Suprapubic skin (tissue), 4 donors: ENCODE measurements around the gene MROH2A. TPM values are rescaled to one million over a fixed set of nuclear protein-coding genes. Genes with fewer than 3 reads are reported as not detected.

Experiments
- DNase-seq, 2 donors: peaks; one replicate each; pipeline ENCODE4 v3.0.0-alpha.2; 2019; ENCODE audit warnings: low spot score in 2 of 2
- H3K27ac ChIP-seq: fragments of 200-600 bp; sonication (generic); one replicate; pipeline ENCODE4 v1.5.1; 2019
- H3K27me3 ChIP-seq: fragments of 200-600 bp; sonication (generic); one replicate; pipeline ENCODE4 v1.5.1; 2019
- H3K36me3 ChIP-seq: fragments of 200-600 bp; sonication (generic); one replicate; pipeline ENCODE4 v1.5.1; 2019
- H3K4me1 ChIP-seq: fragments of 200-600 bp; sonication (generic); one replicate; pipeline ENCODE4 v1.5.1; 2019
- H3K4me3 ChIP-seq: fragments of 200-600 bp; sonication (generic); one replicate; pipeline ENCODE4 v1.5.1; 2019; ENCODE audit warnings: mild to moderate bottlenecking
- H3K9me3 ChIP-seq: fragments of 200-600 bp; sonication (generic); one replicate; pipeline ENCODE4 v1.5.1; 2019
- CTCF ChIP-seq, 2 donors: fragments of 200-600 bp in 1 of 2; fragments of 450-650 bp in 1 of 2; sonication (generic) in 1 of 2; IDR thresholded peaks; one replicate each; pipeline ENCODE4 v1.5.1; 2016 to 2019; ENCODE audit warnings: antibody characterized with exemption in 2 of 2, mild to moderate bottlenecking in 1 of 2, moderate library complexity in 1 of 2
- EP300 ChIP-seq: sonication (generic); formaldehyde crosslinking; IDR thresholded peaks from one replicate; pipeline ENCODE4 v1.6.1; 2017; ENCODE audit warnings: antibody characterized with exemption
- POLR2A ChIP-seq, 2 donors: fragments of 450-650 bp; IDR thresholded peaks; one replicate each; pipeline ENCODE4 v1.6.1; 2017; ENCODE audit warnings: antibody characterized with exemption in 2 of 2, mild to moderate bottlenecking in 2 of 2, moderate library complexity in 2 of 2
- POLR2AphosphoS5 ChIP-seq, 3 donors: sonication (generic); formaldehyde crosslinking; IDR thresholded peaks; one replicate each; pipeline ENCODE4 v1.6.1; 2017; ENCODE audit warnings: antibody characterized with exemption in 3 of 3
- WGBS: methylation state at CpG from one replicate; pipeline ENCODE4 v1.1.5; 2018; 5-methylcytosine and 5-hydroxymethylcytosine counted together
- total RNA-seq, 4 donors: library from RNA; depleted of rRNA; stranded (reverse); fragments of >200 nt; gene quantifications; one replicate each; pipeline ENCODE4 v1.1.0, GENCODE V29; 2016

MROH2A gene
- total RNA-seq, 4 donors from 2014 or later = not detected

GRCh38 chr2:233754872-233755611 is 23.1 kb upstream of the MROH2A start:
- 91% methylated on average over 35 of the region's 44 CpGs for WGBS

DNA sequence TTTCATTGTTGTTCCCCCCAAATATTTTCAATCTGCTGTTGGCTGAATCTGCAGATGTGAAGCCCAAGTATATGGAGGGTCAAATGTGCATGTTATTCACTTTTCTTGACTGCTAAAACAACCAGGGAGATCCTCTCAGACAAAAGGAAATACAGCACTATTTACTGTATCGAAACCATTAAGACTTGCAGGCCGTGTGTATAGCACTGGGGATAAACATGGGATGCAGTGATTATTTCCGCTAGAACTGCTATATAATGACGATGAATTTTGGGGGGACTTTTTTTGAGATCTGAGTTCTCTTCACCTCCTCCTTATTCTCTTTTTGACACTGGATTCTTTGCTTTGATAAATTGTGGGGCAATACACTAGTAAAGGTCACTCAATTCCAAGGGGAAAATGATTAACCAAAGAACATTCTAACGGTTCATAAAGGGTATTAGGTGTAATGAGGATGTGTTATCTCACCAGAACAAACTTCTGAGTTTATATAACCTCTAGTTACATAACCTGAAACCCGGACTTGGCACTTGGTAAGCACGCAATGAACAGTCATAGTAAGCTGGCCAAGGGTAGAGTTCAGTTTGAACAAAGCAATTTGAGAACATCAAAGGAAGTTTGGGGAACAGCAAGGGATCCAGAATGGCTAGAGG is 21.6 kb upstream of the MROH2A start:
- Histone ChIP-seq H3K36me3 (no peaks in the 10 kb centered on the region), H3K27ac (no peak overlapping the region), H3K4me3 (no peak overlapping the region), H3K9me3 (no peaks in the 10 kb centered on the region), H3K4me1 (no peaks in the 10 kb centered on the region), H3K27me3 (no peaks in the 10 kb centered on the region)
- WGBS = 78% methylated on average over 7 of the region's 7 CpGs
- TF ChIP-seq POLR2A (IDR thresholded peaks at IDR 0.05) (no peak), CTCF (IDR thresholded peaks at IDR 0.05) (no peak), POLR2AphosphoS5 (IDR thresholded peaks at IDR 0.05) (no peak), EP300 (no peak)
- no peak for DNase-seq

More at GRCh38 chr2:233754872-233755611, 23.1 kb upstream of the MROH2A start:
- no peak for DNase-seq
- Histone ChIP-seq H3K9me3 (no peaks in the 10 kb centered on the region), H3K27me3 (no peaks in the 10 kb centered on the region), H3K36me3 (no peaks in the 10 kb centered on the region), H3K27ac (no peak overlapping the region), H3K4me3 (no peak overlapping the region), H3K4me1 (no peaks in the 10 kb centered on the region)
- TF ChIP-seq POLR2AphosphoS5 (IDR thresholded peaks at IDR 0.05) = no peak
- no peak for TF ChIP-seq EP300
- no peak for TF ChIP-seq CTCF (IDR thresholded peaks at IDR 0.05)
- no peak for TF ChIP-seq POLR2A (IDR thresholded peaks at IDR 0.05)

- TF ChIP-seq CTCF (IDR thresholded peaks at IDR 0.05) (no peak), POLR2AphosphoS5 (IDR thresholded peaks at IDR 0.05) (no peak), EP300 (no peak), POLR2A (IDR thresholded peaks at IDR 0.05) (no peak)
- H3K27ac ChIP-seq = no peak overlapping the region
Observed at GRCh38 chr2:233758141-233758540, 20.0 kb upstream of the MROH2A start.

DNA sequence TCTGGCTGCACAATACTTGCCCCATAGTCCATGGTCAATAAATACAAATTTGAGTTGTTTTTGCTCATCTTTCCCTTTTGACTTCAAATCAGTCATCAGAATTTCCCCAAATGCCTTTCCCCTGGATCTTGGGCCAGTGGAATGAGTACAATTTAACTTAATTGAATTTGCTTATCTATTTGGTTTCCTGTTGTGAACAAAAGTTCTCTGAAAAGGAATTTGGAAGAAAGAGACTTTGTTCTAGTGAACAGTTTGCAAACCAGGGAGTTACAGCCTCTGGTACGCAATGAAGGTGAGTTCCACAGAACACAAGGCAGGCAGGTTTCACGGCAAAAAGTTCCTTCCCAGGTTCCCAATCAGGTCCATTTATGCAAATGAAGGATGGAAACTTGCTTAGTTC is 19.3 kb upstream of the MROH2A start:
- no peak overlapping the region for H3K27ac ChIP-seq
- H3K4me1 ChIP-seq = no peaks in the 10 kb centered on the region
- no peak for DNase-seq
- H3K27me3 ChIP-seq = no peaks in the 10 kb centered on the region
- H3K4me3 ChIP-seq = no peak overlapping the region
- no peaks in the 10 kb centered on the region for H3K9me3 ChIP-seq
- 95% methylated on average over 2 of the region's 2 CpGs for WGBS
- no peaks in the 10 kb centered on the region for H3K36me3 ChIP-seq
- TF ChIP-seq POLR2A (IDR thresholded peaks at IDR 0.05) (no peak), CTCF (IDR thresholded peaks at IDR 0.05) (no peak), EP300 (no peak), POLR2AphosphoS5 (IDR thresholded peaks at IDR 0.05) (no peak)

More at GRCh38 chr2:233758141-233758540, 20.0 kb upstream of the MROH2A start:
- H3K4me3 ChIP-seq = no peak overlapping the region
- H3K36me3 ChIP-seq = no peaks in the 10 kb centered on the region
- H3K27me3 ChIP-seq = no peaks in the 10 kb centered on the region
- no peaks in the 10 kb centered on the region for H3K4me1 ChIP-seq
- H3K9me3 ChIP-seq = no peaks in the 10 kb centered on the region
- DNase-seq = no peak

DNA sequence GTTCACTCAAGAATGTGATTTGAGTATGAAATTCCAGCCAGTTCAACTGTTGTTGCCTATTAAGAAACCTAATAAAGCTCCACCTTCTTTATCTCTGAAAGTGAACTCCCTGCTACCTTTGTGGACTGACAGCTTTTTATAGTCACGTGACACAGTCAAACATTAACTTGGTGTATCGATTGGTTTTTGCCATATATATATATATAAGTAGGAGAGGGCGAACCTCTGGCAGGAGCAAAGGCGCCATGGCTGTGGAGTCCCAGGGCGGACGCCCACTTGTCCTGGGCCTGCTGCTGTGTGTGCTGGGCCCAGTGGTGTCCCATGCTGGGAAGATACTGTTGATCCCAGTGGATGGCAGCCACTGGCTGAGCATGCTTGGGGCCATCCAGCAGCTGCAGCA is 18.1 kb upstream of the MROH2A start, which contains the start of gene UGT1A1:
TSS of gene UGT1A1 (plus strand) at position 228 of the 400 bp plus-strand sequence. CDS start at position 246, 18 bp downstream.
- DNase-seq = no peak
- Histone ChIP-seq H3K36me3 (no peaks in the 10 kb centered on the region), H3K4me1 (no peaks in the 10 kb centered on the region), H3K27ac (no peak within 1 kb of the TSS), H3K27me3 (no peaks in the 10 kb centered on the region), H3K9me3 (no peaks in the 10 kb centered on the region), H3K4me3 (no peak within 1 kb of the TSS)
- WGBS = 90% methylated on average over 6 of the region's 6 CpGs
- no peak for TF ChIP-seq POLR2A (IDR thresholded peaks at IDR 0.05)
- no peak for TF ChIP-seq CTCF (IDR thresholded peaks at IDR 0.05)
- TF ChIP-seq EP300 = no peak
- TF ChIP-seq POLR2AphosphoS5 (IDR thresholded peaks at IDR 0.05) = no peak
